Natural killer cell (primary cell): ENCODE data around the gene TMEM53. TPM values are rescaled to one million over a fixed set of nuclear protein-coding genes. Genes with fewer than 3 reads are reported as not detected.

ENCODE experiments used
- ATAC-seq, 3 donors: fragments of 150-1000 bp in 2 of 3; fragments of 200-7000 bp in 1 of 3; cut with Tn5 transposase; 1 replicate in 1 of 3; 2 replicates in 2 of 3; pipeline ENCODE4 v1.10.0; 2021; ENCODE audit warnings: mild to moderate bottlenecking in 2 of 3, moderate library complexity in 2 of 3
- DNase-seq, 2 donors: peaks; one replicate each; pipeline versions ENCODE4 v3.0.0 to v3.0.0-alpha.2; 2013 to 2021; ENCODE audit warnings: mixed read lengths in 1 of 2
- H3K27ac ChIP-seq: one replicate; pipeline ENCODE4 v1.5.1; 2013; ENCODE audit warnings: mild to moderate bottlenecking, low read length
- H3K27me3 ChIP-seq: one replicate; pipeline ENCODE4 v1.6.1; 2013; ENCODE audit warnings: low read length; ENCODE audit not compliant: control insufficient read depth, insufficient read depth
- H3K36me3 ChIP-seq: one replicate; pipeline ENCODE4 v1.6.1; 2013; ENCODE audit warnings: low read length; ENCODE audit not compliant: control insufficient read depth, insufficient read depth
- H3K4me1 ChIP-seq: one replicate; pipeline ENCODE4 v1.6.1; 2013; ENCODE audit warnings: low read length; ENCODE audit not compliant: control insufficient read depth, insufficient read depth
- H3K4me3 ChIP-seq: one replicate; pipeline ENCODE4 v1.5.1; 2013; ENCODE audit warnings: low read length
- H3K9me3 ChIP-seq: one replicate; pipeline ENCODE4 v1.6.1; 2013; ENCODE audit warnings: low read length; ENCODE audit not compliant: control insufficient read depth, insufficient read depth
- H3K27ac Mint-ChIP-seq, 2 donors: one replicate each; pipeline ENCODE4 v1.8.0; 2022; ENCODE audit warnings: mild to moderate bottlenecking in 2 of 2, mixed read lengths in 2 of 2, moderate library complexity in 1 of 2
- H3K27me3 Mint-ChIP-seq, 2 donors: one replicate each; pipeline ENCODE4 v1.8.0; 2022; ENCODE audit warnings: low read depth in 2 of 2, mixed read lengths in 2 of 2
- H3K36me3 Mint-ChIP-seq: one replicate; pipeline ENCODE4 v1.8.0; 2022; ENCODE audit warnings: mixed read lengths
- H3K4me1 Mint-ChIP-seq, 2 donors: one replicate each; pipeline ENCODE4 v1.8.0; 2022; ENCODE audit warnings: mixed read lengths in 2 of 2
- H3K4me3 Mint-ChIP-seq: one replicate; pipeline ENCODE4 v1.8.0; 2022; ENCODE audit warnings: mild to moderate bottlenecking, moderate library complexity, mixed read lengths
- H3K9me3 Mint-ChIP-seq, 2 donors: one replicate each; pipeline ENCODE4 v1.8.0; 2022; ENCODE audit warnings: mixed read lengths in 2 of 2
- CTCF ChIP-seq: fragments of 200-600 bp; IDR thresholded peaks from one replicate; pipeline ENCODE4 v1.8.0; 2022; ENCODE audit warnings: antibody characterized with exemption
- WGBS: methylation state at CpG from one replicate; pipeline ENCODE4 v1.1.7; 2013; ENCODE audit warnings: missing lambda C conversion rate; ENCODE audit not compliant: insufficient coverage; 5-methylcytosine and 5-hydroxymethylcytosine counted together
- intact Hi-C: fragments of 100-400 bp; cut with micrococcal nuclease; formaldehyde crosslinking; loops from one replicate; pipeline ENCODE4 v1.14.2; 2022
- total RNA-seq, 4 donors: library from RNA; stranded (reverse); fragments of 120-200 nt in 1 of 4; gene quantifications; one replicate each; pipeline versions ENCODE4 v1.2.3 to v1.2.4, GENCODE V29; 2013 to 2022

The TMEM53 gene
- total RNA-seq, 3 donors from 2014 or later (not counting 1 experiment from before 2014, with no cell fraction given) = 2.2 to 3.8 (median 3.3) TPM

- peaks cover 17% of the 10 kb centered on the region for H3K4me1 ChIP-seq
- intact Hi-C loops = loop anchor here (5.0 kb wide), 1 partner anchor 41 kb away; the partner anchor contains the start of genes ARMH1 and TMEM53
- no peak for DNase-seq
- WGBS = 33% methylated on average over 8 of the region's 8 CpGs
- H3K27ac Mint-ChIP-seq = peak overlapping the region; percentile 79 to 96
- H3K27me3 ChIP-seq = no peaks in the 10 kb centered on the region
- no peaks in the 10 kb centered on the region for H3K36me3 Mint-ChIP-seq
- peak overlapping the region; percentile 98 for H3K27ac ChIP-seq
- H3K36me3 ChIP-seq = peaks cover 20% of the 10 kb centered on the region
- no peaks in the 10 kb centered on the region for H3K27me3 Mint-ChIP-seq
- TF ChIP-seq CTCF = no peak
- peak overlapping the region; percentile 79 for H3K4me3 ChIP-seq
- peaks cover 41 to 45% of the 10 kb centered on the region in 2 donors for H3K4me1 Mint-ChIP-seq
- peak overlapping the region; percentile 75 for H3K4me3 Mint-ChIP-seq
- peak in 2 of 3 donors; percentile 7 to 14 for ATAC-seq
- no peaks in the 10 kb centered on the region for H3K9me3 Mint-ChIP-seq
- no peaks in the 10 kb centered on the region for H3K9me3 ChIP-seq
Measured at GRCh38 chr1:44631333-44631646, 43.0 kb downstream of the TMEM53 start.

GRCh38 chr1:44630116-44630515 is 44.2 kb downstream of the TMEM53 start:
- DNase-seq (no peak), ATAC-seq (no peak)
- H3K27ac Mint-ChIP-seq = peak overlapping the region; percentile 79 to 96
- H3K36me3 Mint-ChIP-seq = no peaks in the 10 kb centered on the region
- no peak overlapping the region for H3K4me3 ChIP-seq
- no peaks in the 10 kb centered on the region for H3K27me3 ChIP-seq
- H3K9me3 Mint-ChIP-seq = no peaks in the 10 kb centered on the region
- H3K36me3 ChIP-seq = peaks cover 8% of the 10 kb centered on the region
- WGBS = 100% methylated on average over 1 of the region's 2 CpGs
- intact Hi-C loops = loop anchor here (5.0 kb wide), 1 partner anchor 42 kb away; the partner anchor contains the start of genes ARMH1 and TMEM53
- H3K27me3 Mint-ChIP-seq = no peaks in the 10 kb centered on the region
- H3K27ac ChIP-seq = no peak overlapping the region
- H3K4me1 Mint-ChIP-seq = peaks cover 37 to 38% of the 10 kb centered on the region in 2 donors
- peak overlapping the region; percentile 75 for H3K4me3 Mint-ChIP-seq
- no peaks in the 10 kb centered on the region for H3K9me3 ChIP-seq
- no peak for TF ChIP-seq CTCF
- H3K4me1 ChIP-seq = peaks cover 17% of the 10 kb centered on the region

GRCh38 chr1:44628962-44629756 is 45.1 kb downstream of the TMEM53 start:
- H3K4me3 Mint-ChIP-seq = no peak overlapping the region
- ATAC-seq (no peak), DNase-seq (no peak)
- H3K27ac Mint-ChIP-seq = no peak overlapping the region
- H3K27ac ChIP-seq = no peak overlapping the region
- H3K36me3 ChIP-seq = peaks cover 3% of the 10 kb centered on the region
- TF ChIP-seq CTCF = no peak
- H3K9me3 ChIP-seq = no peaks in the 10 kb centered on the region
- H3K27me3 ChIP-seq = no peaks in the 10 kb centered on the region
- 95% methylated on average over 3 of the region's 5 CpGs for WGBS
- no peaks in the 10 kb centered on the region for H3K36me3 Mint-ChIP-seq
- no peaks in the 10 kb centered on the region for H3K9me3 Mint-ChIP-seq
- peaks cover 28 to 29% of the 10 kb centered on the region in 2 donors for H3K4me1 Mint-ChIP-seq
- intact Hi-C loops = no loop called here
- no peak overlapping the region for H3K4me3 ChIP-seq
- H3K4me1 ChIP-seq = peaks cover 17% of the 10 kb centered on the region
- H3K27me3 Mint-ChIP-seq = no peaks in the 10 kb centered on the region
